Endodermal cell (in vitro differentiated cells): Measurements from ENCODE around the gene WWC2. TPM values are rescaled to one million over a fixed set of nuclear protein-coding genes. Genes with fewer than 3 reads are reported as not detected.

Source experiments
- DNase-seq: peaks from one replicate; pipeline ENCODE4 v3.0.0-alpha.2; 2017
- H3K27ac ChIP-seq: 2 replicates; pipeline ENCODE4 v1.5.1; 2013; ENCODE audit warnings: mild to moderate bottlenecking, low read depth, low read length, moderate library complexity
- H3K27me3 ChIP-seq: 2 replicates; pipeline ENCODE4 v1.6.1; 2013; ENCODE audit warnings: mild to moderate bottlenecking, low read length, moderate library complexity; ENCODE audit not compliant: insufficient read depth, control insufficient read depth, poor library complexity, severe bottlenecking
- H3K36me3 ChIP-seq: 2 replicates; pipeline ENCODE4 v1.7.0; 2013; ENCODE audit warnings: mild to moderate bottlenecking, low read length, moderate library complexity; ENCODE audit not compliant: control insufficient read depth, insufficient read depth
- H3K4me1 ChIP-seq: one replicate; pipeline ENCODE4 v1.7.0; 2013; ENCODE audit warnings: low read length; ENCODE audit not compliant: control insufficient read depth, insufficient read depth
- H3K4me3 ChIP-seq: 2 replicates; pipeline ENCODE4 v1.5.1; 2013; ENCODE audit warnings: mild to moderate bottlenecking, low read length, moderate library complexity
- H3K9ac ChIP-seq: 2 replicates; pipeline ENCODE4 v1.6.1; 2013; ENCODE audit warnings: mild to moderate bottlenecking, low read length, moderate library complexity; ENCODE audit not compliant: poor library complexity, severe bottlenecking; ENCODE audit errors: extremely low read depth
- H3K9me3 ChIP-seq: 2 replicates; pipeline ENCODE4 v1.6.1; 2013; ENCODE audit warnings: mild to moderate bottlenecking, low read length, moderate library complexity; ENCODE audit not compliant: control insufficient read depth
- H3K27ac Mint-ChIP-seq: 2 replicates; pipeline ENCODE4 v1.8.0; 2020; ENCODE audit warnings: mixed read lengths
- H3K27me3 Mint-ChIP-seq: 2 replicates; pipeline ENCODE4 v1.8.0; 2021; ENCODE audit warnings: mild to moderate bottlenecking, mixed read lengths; ENCODE audit not compliant: insufficient read depth
- H3K36me3 Mint-ChIP-seq: 2 replicates; pipeline ENCODE4 v1.8.0; 2020; ENCODE audit warnings: low read depth, mixed read lengths
- H3K4me1 Mint-ChIP-seq: 2 replicates; pipeline ENCODE4 v1.8.0; 2020; ENCODE audit warnings: mixed read lengths
- H3K4me3 Mint-ChIP-seq: 2 replicates; pipeline ENCODE4 v1.8.0; 2020; ENCODE audit warnings: mild to moderate bottlenecking, moderate library complexity, mixed read lengths
- H3K9me3 Mint-ChIP-seq: 2 replicates; pipeline ENCODE4 v1.8.0; 2020; ENCODE audit warnings: mild to moderate bottlenecking, mixed read lengths
- WGBS, 2 experiments: methylation state at CpG; one replicate each; pipeline versions ENCODE4 v1.1.5 to v1.1.7; 2013; ENCODE audit warnings: missing lambda C conversion rate in 2 of 2, mixed read lengths in 1 of 2; ENCODE audit not compliant: insufficient coverage in 1 of 2, insufficient read length in 1 of 2; 5-methylcytosine and 5-hydroxymethylcytosine counted together
- total RNA-seq, 2 donors: library from RNA; stranded (reverse); fragmentation: NEBNext Ultra II Directional in 1 of 2; extraction: Animal tissue kit (Norgen Biotek cat#: 25700) in 1 of 2; gene quantifications; 2 replicates in 1 of 2; 3 replicates in 1 of 2; pipeline ENCODE4 v1.2.1, GENCODE V29; 2021
- TF ChIP-seq, protein P1 (sequence below): fragments of 200-600 bp; sonication (generic); conservative IDR thresholded peaks from 2 replicates; pipeline ENCODE4 v1.5.0; 2021; ENCODE audit warnings: antibody characterized with exemption, mild to moderate bottlenecking

The WWC2 gene
- total RNA-seq, 2 donors from 2014 or later = 98.2 to 108 TPM

DNA sequence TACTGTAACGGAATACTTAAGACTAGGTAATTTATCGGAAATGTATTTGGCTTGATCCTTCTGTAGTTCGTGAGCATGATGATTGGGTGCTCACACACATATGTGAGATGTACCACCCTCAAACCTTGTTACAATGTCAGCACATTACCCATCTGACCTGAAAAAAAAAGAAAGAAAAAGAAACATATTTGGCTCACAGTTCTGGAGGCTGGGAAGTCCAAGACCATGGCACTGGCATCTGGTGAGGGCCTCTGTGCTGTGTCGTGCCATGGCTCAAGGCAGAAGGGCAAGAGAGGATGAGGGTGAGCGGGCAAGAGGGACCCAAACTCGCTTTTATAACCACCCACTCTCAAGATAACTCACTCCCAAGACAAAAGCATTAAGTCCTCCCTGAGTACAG, 230.2 kb downstream of the WWC2 start:
- Mint-ChIP-seq H3K4me3 (no peak overlapping the region), H3K9me3 (peaks cover 42% of the 10 kb centered on the region), H3K4me1 (peaks cover 19% of the 10 kb centered on the region), H3K36me3 (peaks cover 17% of the 10 kb centered on the region), H3K27me3 (peaks cover 4% of the 10 kb centered on the region), H3K27ac (peak overlapping the region; percentile 31)
- Histone ChIP-seq H3K4me3 (peak overlapping the region; percentile 69), H3K27ac (no peak overlapping the region), H3K9me3 (peaks cover 54% of the 10 kb centered on the region), H3K27me3 (no peaks in the 10 kb centered on the region), H3K4me1 (peaks cover 13% of the 10 kb centered on the region), H3K9ac (no peak overlapping the region), H3K36me3 (no peaks in the 10 kb centered on the region)
- no peak for DNase-seq
- 93 to 95% methylated on average over 3 to 6 of the region's 6 CpGs for WGBS, 2 experiments
- TF ChIP-seq, protein P1, sequence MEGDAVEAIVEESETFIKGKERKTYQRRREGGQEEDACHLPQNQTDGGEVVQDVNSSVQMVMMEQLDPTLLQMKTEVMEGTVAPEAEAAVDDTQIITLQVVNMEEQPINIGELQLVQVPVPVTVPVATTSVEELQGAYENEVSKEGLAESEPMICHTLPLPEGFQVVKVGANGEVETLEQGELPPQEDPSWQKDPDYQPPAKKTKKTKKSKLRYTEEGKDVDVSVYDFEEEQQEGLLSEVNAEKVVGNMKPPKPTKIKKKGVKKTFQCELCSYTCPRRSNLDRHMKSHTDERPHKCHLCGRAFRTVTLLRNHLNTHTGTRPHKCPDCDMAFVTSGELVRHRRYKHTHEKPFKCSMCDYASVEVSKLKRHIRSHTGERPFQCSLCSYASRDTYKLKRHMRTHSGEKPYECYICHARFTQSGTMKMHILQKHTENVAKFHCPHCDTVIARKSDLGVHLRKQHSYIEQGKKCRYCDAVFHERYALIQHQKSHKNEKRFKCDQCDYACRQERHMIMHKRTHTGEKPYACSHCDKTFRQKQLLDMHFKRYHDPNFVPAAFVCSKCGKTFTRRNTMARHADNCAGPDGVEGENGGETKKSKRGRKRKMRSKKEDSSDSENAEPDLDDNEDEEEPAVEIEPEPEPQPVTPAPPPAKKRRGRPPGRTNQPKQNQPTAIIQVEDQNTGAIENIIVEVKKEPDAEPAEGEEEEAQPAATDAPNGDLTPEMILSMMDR = no peak

DNA sequence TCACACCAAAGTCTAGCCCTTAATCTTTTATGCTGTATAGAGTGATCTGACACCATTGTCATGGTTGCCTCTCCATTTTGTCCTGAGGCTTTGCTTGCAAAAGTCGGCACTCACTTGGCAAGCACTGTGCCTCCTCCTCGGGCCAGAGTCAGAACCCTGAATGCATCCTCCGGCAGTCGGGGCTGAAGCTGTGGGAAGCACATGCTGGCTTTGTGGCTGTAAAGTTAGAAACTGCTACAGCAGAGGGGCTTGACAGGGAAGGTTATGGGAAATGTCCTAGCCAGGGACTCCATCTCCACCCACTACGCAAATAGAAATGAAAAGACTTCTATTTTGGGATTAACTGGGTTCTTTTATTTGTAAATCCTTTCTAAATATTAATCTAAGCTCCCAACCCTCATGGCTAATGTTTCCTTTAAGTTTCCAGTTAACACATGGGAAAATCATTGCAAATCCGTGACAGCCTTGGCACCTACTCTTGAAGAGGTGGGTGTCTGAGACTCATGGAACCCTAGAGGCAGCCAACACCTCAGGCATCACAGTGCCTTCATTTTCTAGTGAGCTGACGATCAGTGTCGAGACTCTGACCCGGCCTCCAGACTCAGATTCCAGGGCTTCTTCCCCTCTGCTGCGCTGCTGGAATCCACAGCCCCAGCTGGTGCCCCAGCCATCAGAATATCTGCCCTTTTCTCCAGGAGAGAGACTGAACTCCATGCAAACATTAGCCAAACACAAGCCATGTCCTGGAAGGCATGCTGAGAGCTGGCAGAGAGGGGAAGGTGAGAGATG, 231.1 kb downstream of the WWC2 start:
- Mint-ChIP-seq H3K4me1 (peaks cover 19% of the 10 kb centered on the region), H3K36me3 (peaks cover 17% of the 10 kb centered on the region), H3K9me3 (peaks cover 40% of the 10 kb centered on the region), H3K27ac (peak overlapping the region; percentile 94), H3K4me3 (no peak overlapping the region), H3K27me3 (peaks cover 4% of the 10 kb centered on the region)
- no peak for DNase-seq
- 73 to 83% methylated on average over 7 to 9 of the region's 10 CpGs for WGBS, 2 experiments
- peak overlapping the region; percentile 60 for H3K9ac ChIP-seq
- H3K36me3 ChIP-seq = no peaks in the 10 kb centered on the region
- H3K9me3 ChIP-seq = peaks cover 54% of the 10 kb centered on the region
- peaks cover 13% of the 10 kb centered on the region for H3K4me1 ChIP-seq
- H3K27me3 ChIP-seq = no peaks in the 10 kb centered on the region
- H3K4me3 ChIP-seq = peak overlapping the region; percentile 59
- H3K27ac ChIP-seq = peak overlapping the region; percentile 47
- TF ChIP-seq, protein P1 = no peak

DNA sequence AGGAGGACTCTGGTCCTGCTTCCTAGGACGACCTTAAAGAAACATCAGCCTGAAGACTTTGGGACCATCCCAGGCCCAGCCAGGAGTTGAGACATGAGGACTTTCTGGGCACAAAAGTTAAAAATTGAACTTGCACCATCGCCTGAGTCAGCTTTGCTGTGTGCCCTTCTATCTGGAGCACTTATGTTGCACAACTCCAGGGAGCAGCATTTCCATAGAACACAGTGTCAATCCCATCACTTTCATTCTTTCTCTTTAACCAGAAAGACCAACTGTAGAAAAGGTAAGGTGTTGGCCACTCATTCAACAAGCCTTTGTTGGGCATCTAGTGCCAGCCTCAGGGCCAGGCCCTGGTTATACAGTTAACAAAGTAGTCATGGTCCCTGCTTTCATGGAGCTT, 231.8 kb downstream of the WWC2 start:
- H3K9me3 Mint-ChIP-seq = peaks cover 34% of the 10 kb centered on the region
- no peak overlapping the region for H3K4me3 Mint-ChIP-seq
- WGBS, 2 experiments = 85 to 91% methylated on average over 2 of the region's 2 CpGs

More for the DNA sequence above, 231.8 kb downstream of the WWC2 start:
- H3K27ac ChIP-seq = no peak overlapping the region
- DNase-seq = no peak
- H3K4me1 ChIP-seq = peaks cover 13% of the 10 kb centered on the region
- no peaks in the 10 kb centered on the region for H3K27me3 ChIP-seq
- peak overlapping the region; percentile 59 for H3K4me3 ChIP-seq
- H3K36me3 Mint-ChIP-seq = peaks cover 12% of the 10 kb centered on the region
- H3K9me3 ChIP-seq = peaks cover 49% of the 10 kb centered on the region
- H3K27me3 Mint-ChIP-seq = peaks cover 4% of the 10 kb centered on the region
- H3K9ac ChIP-seq = peak overlapping the region; percentile 60
- peaks cover 19% of the 10 kb centered on the region for H3K4me1 Mint-ChIP-seq
- no peaks in the 10 kb centered on the region for H3K36me3 ChIP-seq
- H3K27ac Mint-ChIP-seq = peak overlapping the region; percentile 80
- TF ChIP-seq, protein P1 = no peak
